Stimulated activated memory B cell treated with anti-CD40 and anti-IgM and Interleukin-4, amounts not matched to agents 10 μg/mL and 1 μg/mL and 100 μg/mL, for 72 hours (primary cell): ENCODE measurements around the gene TMEM266.

ENCODE experiments used
- ATAC-seq: fragments of 150-1000 bp; cut with Tn5 transposase; 2 replicates; pipeline ENCODE4 v1.10.0; 2021
- H3K27ac Mint-ChIP-seq: one replicate; pipeline ENCODE4 v1.8.0; 2022; ENCODE audit warnings: mild to moderate bottlenecking, mixed read lengths
- H3K27me3 Mint-ChIP-seq: one replicate; pipeline ENCODE4 v1.8.0; 2022; ENCODE audit warnings: mixed read lengths
- H3K36me3 Mint-ChIP-seq: one replicate; pipeline ENCODE4 v1.8.0; 2022; ENCODE audit warnings: mixed read lengths
- H3K4me1 Mint-ChIP-seq: one replicate; pipeline ENCODE4 v1.8.0; 2022; ENCODE audit warnings: mixed read lengths
- H3K4me3 Mint-ChIP-seq: one replicate; pipeline ENCODE4 v1.8.0; 2022; ENCODE audit warnings: mild to moderate bottlenecking, moderate library complexity, mixed read lengths
- H3K9me3 Mint-ChIP-seq: one replicate; pipeline ENCODE4 v1.8.0; 2022; ENCODE audit warnings: mixed read lengths

Gene TMEM266

DNA sequence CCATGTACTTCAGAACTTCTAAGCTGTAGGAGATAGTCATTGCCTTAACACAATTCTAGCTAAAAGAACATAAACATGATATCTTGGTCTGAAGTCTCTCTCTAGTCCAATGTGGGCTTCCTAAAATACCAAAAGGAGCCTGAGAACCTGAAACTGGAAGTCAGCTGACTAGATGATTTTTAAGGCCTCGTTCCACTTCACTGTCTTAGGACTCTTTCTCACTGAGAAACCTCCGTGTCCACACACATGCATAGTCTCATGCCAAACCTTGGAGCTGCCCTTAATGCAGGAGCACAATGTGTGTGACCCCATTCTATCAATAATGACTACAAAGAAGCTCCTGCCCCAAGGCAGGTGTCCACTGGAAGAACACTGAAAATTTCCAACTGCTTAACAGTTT, 163.7 kb downstream of the TMEM266 start:
- H3K4me1 Mint-ChIP-seq, result no peaks in the 10 kb centered on the region
- peaks cover 60% of the 10 kb centered on the region for H3K36me3 Mint-ChIP-seq
- H3K27me3 Mint-ChIP-seq, result no peaks in the 10 kb centered on the region
- no peaks in the 10 kb centered on the region for H3K9me3 Mint-ChIP-seq
- ATAC-seq, result no peak
- no peak overlapping the region for H3K27ac Mint-ChIP-seq
- H3K4me3 Mint-ChIP-seq, result no peak overlapping the region

DNA sequence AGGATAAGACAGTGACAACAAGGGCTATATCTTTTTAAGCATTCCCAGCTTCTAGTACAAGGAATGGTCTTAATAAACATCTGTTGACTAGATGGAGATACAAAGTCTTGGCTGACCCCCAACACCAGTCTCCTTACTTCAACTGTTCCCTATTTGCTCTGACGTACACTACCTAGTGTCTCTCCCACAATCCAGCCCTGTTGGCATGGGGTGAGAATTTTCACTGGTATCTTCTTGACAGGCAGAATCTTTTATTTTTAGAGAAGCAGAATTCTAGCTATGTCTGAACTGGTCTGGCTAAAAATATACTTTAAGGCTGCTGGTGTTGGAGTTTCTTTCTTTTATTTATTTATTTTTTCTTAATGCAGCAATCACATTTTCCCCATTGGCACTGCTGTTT, 169.5 kb downstream of the TMEM266 start:
- Mint-ChIP-seq H3K4me1 (no peaks in the 10 kb centered on the region), H3K9me3 (no peaks in the 10 kb centered on the region), H3K4me3 (no peak overlapping the region), H3K36me3 (peaks cover 27% of the 10 kb centered on the region), H3K27ac (no peak overlapping the region), H3K27me3 (no peaks in the 10 kb centered on the region)
- ATAC-seq, result no peak

DNA sequence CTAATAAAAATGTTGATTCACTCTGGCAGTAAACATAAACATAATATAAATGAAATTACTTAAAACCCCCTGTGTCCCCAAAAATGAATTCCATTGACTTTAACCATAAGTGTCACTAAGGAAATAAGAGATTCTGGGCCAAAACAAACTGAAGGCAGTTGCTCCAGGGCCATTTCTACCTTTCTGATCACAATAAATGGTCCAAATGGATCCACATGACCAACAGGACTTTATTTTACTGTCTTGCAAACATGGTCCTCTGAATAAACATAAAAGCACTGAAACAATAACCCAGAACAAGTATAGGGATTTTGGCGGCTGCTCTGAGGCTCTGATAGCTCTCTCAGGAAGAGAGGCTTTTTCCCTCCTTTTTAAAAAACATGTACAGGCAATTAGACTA, 174.1 kb downstream of the TMEM266 start:
- Mint-ChIP-seq H3K4me3 (no peak overlapping the region), H3K4me1 (no peaks in the 10 kb centered on the region), H3K27me3 (no peaks in the 10 kb centered on the region), H3K36me3 (peaks cover 13% of the 10 kb centered on the region), H3K27ac (no peak overlapping the region), H3K9me3 (no peaks in the 10 kb centered on the region)
- no peak for ATAC-seq

DNA sequence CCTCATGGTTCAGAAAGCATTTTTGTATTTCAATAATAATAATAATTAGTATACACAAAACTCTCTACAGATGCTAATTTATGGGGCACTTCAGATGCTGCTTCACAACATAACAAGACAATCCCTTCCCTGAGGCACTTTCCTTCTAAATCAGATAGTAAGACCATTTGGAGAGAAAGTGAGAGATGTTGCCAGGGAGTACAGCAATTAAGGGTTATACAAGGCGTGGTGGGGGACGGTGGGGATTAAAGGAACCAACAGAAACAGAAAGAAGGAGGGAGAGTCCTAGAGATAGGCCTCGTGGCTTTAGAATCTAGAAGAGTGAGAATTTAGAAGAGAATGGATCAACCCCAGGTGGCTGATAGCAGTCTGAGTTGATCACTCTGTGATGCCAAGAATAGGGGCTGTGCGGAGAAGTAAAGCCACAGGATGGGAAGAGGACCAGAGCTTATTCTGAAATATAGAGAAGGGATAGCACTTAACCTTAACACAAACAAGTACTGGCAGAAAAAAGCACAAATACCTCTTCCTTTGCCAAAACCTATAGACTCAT, 174.6 kb downstream of the TMEM266 start:
- Mint-ChIP-seq H3K4me1 (no peaks in the 10 kb centered on the region), H3K9me3 (no peaks in the 10 kb centered on the region), H3K4me3 (no peak overlapping the region), H3K27ac (no peak overlapping the region), H3K36me3 (peaks cover 12% of the 10 kb centered on the region), H3K27me3 (no peaks in the 10 kb centered on the region)
- ATAC-seq, result no peak

DNA sequence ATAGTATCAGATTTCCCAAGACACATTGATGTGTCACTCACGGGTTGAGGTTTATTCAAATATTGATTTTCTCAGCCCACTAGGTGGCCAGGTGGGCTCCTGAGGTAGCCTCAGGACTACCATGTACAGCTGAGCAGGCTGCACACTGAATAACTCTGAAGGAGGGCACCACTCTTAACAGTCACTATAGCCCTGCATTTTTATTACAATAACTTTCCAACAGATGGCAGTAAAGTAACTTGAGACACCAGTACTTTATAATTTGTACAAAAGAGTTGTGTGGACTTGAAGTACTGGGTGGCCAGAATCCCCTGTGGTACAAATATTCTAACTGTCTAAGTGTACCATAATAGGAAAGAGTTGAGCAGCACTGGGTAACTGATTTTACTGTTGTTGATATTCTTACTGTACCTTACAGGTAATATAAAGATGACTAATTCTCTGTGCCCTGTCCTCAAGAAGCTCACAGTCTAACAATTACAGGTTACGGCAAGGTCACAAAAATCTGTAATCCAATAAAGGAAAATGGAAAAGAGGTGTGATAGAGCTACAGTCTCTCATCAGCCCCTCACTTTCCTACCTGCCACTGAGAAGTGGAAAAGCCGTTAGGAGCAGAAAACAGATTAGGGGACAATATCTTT, 175.5 kb downstream of the TMEM266 start:
- Mint-ChIP-seq H3K36me3 (peaks cover 7% of the 10 kb centered on the region), H3K4me1 (no peaks in the 10 kb centered on the region), H3K9me3 (no peaks in the 10 kb centered on the region), H3K4me3 (no peak overlapping the region), H3K27ac (no peak overlapping the region), H3K27me3 (no peaks in the 10 kb centered on the region)
- peak; percentile 61 for ATAC-seq

DNA sequence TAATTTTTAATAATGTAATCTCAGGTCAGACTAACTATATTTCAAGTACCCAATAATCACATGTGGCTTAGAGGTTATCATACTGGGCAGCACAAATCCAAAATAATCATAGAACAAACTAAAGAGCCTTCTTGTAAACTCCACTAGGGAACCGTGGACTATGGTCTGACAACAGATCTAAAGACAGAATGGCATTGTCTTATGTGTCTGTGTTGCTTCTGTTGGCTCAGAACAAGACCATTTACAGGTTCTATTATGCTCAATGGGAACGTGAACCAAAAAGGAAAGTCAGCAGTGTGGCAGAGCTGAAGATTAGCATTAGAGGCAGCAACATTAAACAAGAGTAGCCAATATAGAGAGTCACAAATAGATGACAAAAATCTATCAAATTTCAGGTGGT, 176.6 kb downstream of the TMEM266 start:
- Mint-ChIP-seq H3K4me3 (no peak overlapping the region), H3K9me3 (no peaks in the 10 kb centered on the region), H3K27me3 (no peaks in the 10 kb centered on the region)

DNA sequence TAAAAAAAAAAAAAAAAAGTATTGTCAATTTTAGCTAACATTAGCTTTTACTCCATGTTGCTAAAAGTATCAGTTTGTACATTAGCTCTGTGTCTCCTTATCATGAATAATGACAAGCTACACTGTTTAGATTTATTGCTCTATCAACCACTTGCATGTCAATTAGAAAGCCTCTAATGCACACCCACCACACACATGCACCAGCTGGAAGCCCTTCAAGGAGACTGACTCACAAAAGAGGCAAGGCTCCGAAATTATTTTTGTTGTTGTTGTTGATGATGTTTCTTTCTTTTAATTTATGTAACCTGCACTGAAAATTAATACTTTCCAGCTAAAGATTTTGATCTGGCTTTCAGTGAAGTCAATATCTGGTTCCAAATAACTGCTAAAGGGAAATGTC, 180.0 kb downstream of the TMEM266 start:
- Mint-ChIP-seq H3K4me1 (no peaks in the 10 kb centered on the region), H3K4me3 (no peak overlapping the region), H3K36me3 (peaks cover 13% of the 10 kb centered on the region), H3K27me3 (no peaks in the 10 kb centered on the region), H3K27ac (no peak overlapping the region), H3K9me3 (no peaks in the 10 kb centered on the region)
- ATAC-seq, result no peak

More for the DNA sequence above, 176.6 kb downstream of the TMEM266 start:
- Mint-ChIP-seq H3K36me3 (no peaks in the 10 kb centered on the region), H3K4me1 (no peaks in the 10 kb centered on the region), H3K27ac (no peak overlapping the region)
- no peak for ATAC-seq

DNA sequence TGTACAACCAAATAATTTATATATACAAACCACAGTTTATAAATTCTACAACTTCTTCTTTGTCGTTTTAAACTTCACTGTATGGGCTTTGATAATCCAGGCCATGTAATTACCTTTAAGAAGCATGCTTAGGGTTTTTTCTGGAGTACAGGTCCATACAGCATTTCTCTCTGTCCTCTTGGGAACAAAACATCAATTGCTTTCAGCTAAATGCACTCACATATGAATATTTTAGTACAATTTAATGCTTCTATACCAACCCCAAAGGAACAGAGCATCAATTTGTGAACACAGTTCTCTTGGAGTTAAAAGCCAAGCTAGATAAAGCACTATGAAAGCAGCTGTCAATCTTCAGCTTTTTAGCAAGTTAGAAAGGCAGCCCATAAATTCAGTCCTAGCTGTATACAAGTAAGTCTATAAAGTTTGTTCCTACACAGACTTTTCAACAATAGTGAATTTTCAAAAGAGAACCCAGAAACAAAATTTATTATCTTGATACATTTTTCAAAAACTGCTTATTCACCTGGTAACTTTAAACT, 185.4 kb downstream of the TMEM266 start:
- Mint-ChIP-seq H3K27ac (no peak overlapping the region), H3K4me3 (no peak overlapping the region), H3K9me3 (no peaks in the 10 kb centered on the region), H3K27me3 (no peaks in the 10 kb centered on the region), H3K36me3 (peaks cover 19% of the 10 kb centered on the region), H3K4me1 (no peaks in the 10 kb centered on the region)
- ATAC-seq, result no peak

DNA sequence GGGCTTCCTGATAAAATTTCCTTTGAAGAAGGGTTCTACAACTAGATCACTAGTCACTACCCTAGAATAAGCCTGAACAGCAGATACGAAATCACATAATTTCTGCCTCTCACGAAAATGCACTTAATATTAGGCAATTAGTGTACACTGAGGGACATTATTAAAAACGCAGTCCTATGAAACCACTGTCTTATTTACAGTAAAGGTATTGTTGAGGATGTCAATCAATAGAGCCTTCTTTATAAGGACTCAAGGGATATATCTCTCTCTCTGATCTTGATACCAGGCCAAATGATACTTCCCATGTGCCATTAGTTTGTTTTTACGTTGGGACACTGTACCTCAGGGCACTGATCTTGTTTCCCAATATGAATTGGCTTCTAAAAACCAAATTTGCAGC, 191.9 kb downstream of the TMEM266 start:
- ATAC-seq, result no peak
- H3K27me3 Mint-ChIP-seq, result no peaks in the 10 kb centered on the region
- no peaks in the 10 kb centered on the region for H3K4me1 Mint-ChIP-seq
- no peak overlapping the region for H3K27ac Mint-ChIP-seq
- H3K4me3 Mint-ChIP-seq, result no peak overlapping the region
- peaks cover 5% of the 10 kb centered on the region for H3K36me3 Mint-ChIP-seq
- H3K9me3 Mint-ChIP-seq, result no peaks in the 10 kb centered on the region

DNA sequence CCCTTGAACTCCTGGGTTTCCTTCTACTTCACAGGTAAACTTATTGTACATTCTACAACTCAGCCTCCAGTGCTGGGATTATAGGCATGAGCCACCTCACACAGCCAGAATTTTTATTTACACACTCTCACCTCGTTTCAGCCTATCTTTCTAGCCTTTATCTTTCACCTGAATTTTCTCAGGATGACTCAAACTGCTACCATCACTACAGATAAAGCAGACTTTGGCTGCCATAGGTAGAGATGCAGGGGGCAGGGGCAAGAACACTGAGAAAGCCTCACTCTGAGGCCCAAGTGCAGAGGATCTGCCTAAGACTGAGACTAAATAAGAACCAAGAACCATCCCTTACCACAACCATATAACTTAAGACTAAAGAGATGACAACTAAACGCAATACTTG, 192.5 kb downstream of the TMEM266 start:
- no peak overlapping the region for H3K27ac Mint-ChIP-seq
- peaks cover 5% of the 10 kb centered on the region for H3K36me3 Mint-ChIP-seq
- H3K27me3 Mint-ChIP-seq, result no peaks in the 10 kb centered on the region
- no peak overlapping the region for H3K4me3 Mint-ChIP-seq
- no peaks in the 10 kb centered on the region for H3K9me3 Mint-ChIP-seq
- no peaks in the 10 kb centered on the region for H3K4me1 Mint-ChIP-seq
- ATAC-seq, result no peak

DNA sequence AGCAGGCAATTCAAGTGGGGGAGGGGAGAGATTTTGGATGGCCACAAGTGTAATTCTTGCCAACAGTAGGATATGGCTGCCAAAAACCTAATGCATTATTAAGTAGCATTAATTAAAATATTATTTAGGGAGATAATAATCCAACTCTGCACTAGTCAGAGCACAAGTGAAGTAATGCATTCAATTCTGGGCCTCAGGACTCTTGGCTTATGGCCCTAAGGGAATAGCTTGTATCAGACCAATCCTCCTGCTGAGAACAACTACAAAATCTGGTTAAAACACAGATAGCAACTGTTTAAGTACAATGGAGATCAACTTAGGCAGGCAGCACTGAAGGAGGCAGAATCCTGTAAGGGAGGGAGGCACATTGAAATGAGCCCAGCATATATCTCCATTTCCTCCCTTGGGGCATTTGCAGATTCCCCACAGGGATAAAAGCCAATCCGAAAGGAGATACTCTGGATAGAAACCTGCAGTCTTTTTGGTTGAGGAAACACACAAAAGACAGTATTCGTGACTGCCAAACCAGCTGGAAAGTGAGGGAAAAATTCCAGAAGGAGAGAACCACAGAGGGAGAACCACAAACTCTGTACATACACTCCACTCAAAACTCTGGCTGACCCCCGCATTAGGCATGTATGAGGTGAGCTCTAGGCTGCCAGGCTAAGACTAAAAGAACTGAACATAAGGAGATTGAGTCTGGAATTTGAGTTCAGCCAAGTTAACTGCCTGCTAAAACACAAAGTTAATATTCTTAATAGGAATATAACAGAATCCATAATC, 194.1 kb downstream of the TMEM266 start:
- Mint-ChIP-seq H3K27me3 (no peaks in the 10 kb centered on the region), H3K4me1 (no peaks in the 10 kb centered on the region), H3K4me3 (no peak overlapping the region), H3K9me3 (no peaks in the 10 kb centered on the region), H3K27ac (no peak overlapping the region), H3K36me3 (peaks cover 9% of the 10 kb centered on the region)
- ATAC-seq, result no peak
